HepG2 (cell line): Measurements from ENCODE around the gene RPS6KA2. TPM values are rescaled to one million over a fixed set of nuclear protein-coding genes. Genes with fewer than 3 reads are reported as not detected.

Source experiments
- ATAC-seq: fragments of 200-7000 bp; cut with Tn5 transposase; 3 replicates; pipeline ENCODE4 v1.9.1; 2020; ENCODE audit warnings: mild to moderate bottlenecking, moderate library complexity
- BruUV-seq: library from RNA; stranded (reverse); fragments of 400-500 nt; replicated peaks from 2 replicates; lab custom pipeline; 2021; lab: Mats Ljungman, UMichigan
- CTCF ChIA-PET: fragments of 300-600 bp; formaldehyde crosslinking; extraction: SDS; loops from one replicate; lab custom pipeline; 2021; ENCODE audit warnings: low total read pairs, inconsistent platforms, low intra/inter-chr PET ratio; lab: Yijun Ruan, JAX
- POLR2A ChIA-PET: fragments of 350-600 bp; sonication (Branson Sonifier 250); formaldehyde crosslinking; loops from one replicate; lab custom pipeline; 2020; ENCODE audit warnings: antibody characterized with exemption, inconsistent platforms; lab: Yijun Ruan, JAX
- DNase-seq: peaks from one replicate; pipeline ENCODE4 v3.0.0-alpha.2; 2015; ENCODE audit warnings: low spot score
- FAIRE-seq: peaks from 3 replicates; lab custom pipeline; 2011; peaks lifted over from hg19 to GRCh38; lab: Jason Lieb, UNC
- H2AFZ ChIP-seq: one replicate; pipeline ENCODE4 v1.6.1; 2011; ENCODE audit warnings: low read length, inconsistent platforms
- H3K27ac ChIP-seq: fragments of 300-600 bp; 3 replicates; pipeline ENCODE4 v1.8.0; 2011; ENCODE audit warnings: mixed run types, mild to moderate bottlenecking, mixed read lengths, low read length, inconsistent platforms; ENCODE audit not compliant: insufficient read depth; ENCODE audit errors: extremely low read length
- H3K27me3 ChIP-seq, 2 experiments: fragments of 200-600 bp in 1 of 2; 2 replicates in 1 of 2; 3 replicates in 1 of 2; pipeline versions ENCODE4 v1.6.0 to v1.8.0; 2011; ENCODE audit warnings: low read length in 2 of 2, mild to moderate bottlenecking in 2 of 2, moderate library complexity in 2 of 2, inconsistent platforms in 1 of 2; ENCODE audit not compliant: insufficient read depth in 2 of 2, control insufficient read depth in 1 of 2
- H3K36me3 ChIP-seq, 2 experiments: fragments of 200-600 bp in 1 of 2; replicated peaks in 1 of 2; 2 replicates in 1 of 2; 3 replicates in 1 of 2; pipeline versions ENCODE4 v1.5.1 to v1.8.0; 2011; ENCODE audit warnings: low read length in 2 of 2, inconsistent platforms in 1 of 2; ENCODE audit not compliant: insufficient read depth in 2 of 2, control insufficient read depth in 1 of 2
- H3K4me1 ChIP-seq: 2 replicates; pipeline ENCODE4 v1.5.1; 2012; ENCODE audit warnings: low read length, inconsistent platforms; ENCODE audit not compliant: insufficient read depth
- H3K4me2 ChIP-seq: 2 replicates; pipeline ENCODE4 v1.6.0; 2011; ENCODE audit warnings: low read depth, low read length, inconsistent platforms
- H3K4me3 ChIP-seq, 3 experiments: fragments of 200-600 bp in 1 of 3; sonication (generic), shearing (Covaris generic) in 1 of 3; replicated peaks in 1 of 3; 2 replicates each; pipeline ENCODE4 v1.5.1; 2011 to 2016; ENCODE audit warnings: low read length in 3 of 3, inconsistent platforms in 2 of 3, low read depth in 2 of 3, mild to moderate bottlenecking in 2 of 3, control low read depth in 1 of 3, mixed read lengths in 1 of 3; ENCODE audit not compliant: insufficient read depth in 1 of 3
- H3K79me2 ChIP-seq: one replicate; pipeline ENCODE4 v1.6.1; 2011; ENCODE audit warnings: low read length, inconsistent platforms; ENCODE audit not compliant: insufficient read depth
- H3K9ac ChIP-seq: 2 replicates; pipeline ENCODE4 v1.6.0; 2011; ENCODE audit warnings: mild to moderate bottlenecking, low read depth, low read length, inconsistent platforms; ENCODE audit not compliant: insufficient read depth
- H3K9me3 ChIP-seq: 2 replicates; pipeline ENCODE4 v1.5.1; 2012; ENCODE audit warnings: mild to moderate bottlenecking, low read length
- H4K20me1 ChIP-seq: 2 replicates; pipeline ENCODE4 v1.6.0; 2011; ENCODE audit warnings: inconsistent platforms, mild to moderate bottlenecking, low read length, moderate library complexity; ENCODE audit not compliant: insufficient read depth
- BCLAF1 ChIP-seq: fragments of 450-650 bp; IDR thresholded peaks from 2 replicates; pipeline ENCODE4 v1.6.1; 2017; ENCODE audit warnings: mild to moderate bottlenecking
- CHD2 ChIP-seq: IDR thresholded peaks from 2 replicates; pipeline ENCODE4 v1.6.1; 2011; ENCODE audit warnings: low read depth, low read length, improper control_type of control experiment
- DBP ChIP-seq: sonication (generic); formaldehyde crosslinking; IDR thresholded peaks from 2 replicates; pipeline ENCODE4 v1.4.0; 2020; ENCODE audit warnings: missing genetic modification reagents; ENCODE audit errors: not compliant biosample characterization
- MAFG ChIP-seq: sonication (generic); formaldehyde crosslinking; IDR thresholded peaks from 2 replicates; pipeline ENCODE4 v1.5.1; 2020; ENCODE audit warnings: mild to moderate bottlenecking, missing genetic modification reagents
- MIER2 ChIP-seq: IDR thresholded peaks from 2 replicates; pipeline ENCODE4 v1.6.1; 2016; ENCODE audit warnings: missing biosample characterization, missing genetic modification reagents
- SAFB2 ChIP-seq: sonication (generic); formaldehyde crosslinking; IDR thresholded peaks from 2 replicates; pipeline ENCODE4 v1.5.1; 2020; ENCODE audit warnings: missing genetic modification reagents, low read depth, mild to moderate bottlenecking, borderline replicate concordance
- TFDP2 ChIP-seq: sonication (generic); formaldehyde crosslinking; IDR thresholded peaks from 2 replicates; pipeline ENCODE4 v1.4.0; 2020; ENCODE audit warnings: missing genetic modification reagents
- ZKSCAN1 ChIP-seq: fragments of 150-350 bp; IDR thresholded peaks from 2 replicates; pipeline ENCODE4 v1.6.1; 2014; ENCODE audit warnings: low read length
- ZNF260 ChIP-seq: sonication (generic); formaldehyde crosslinking; IDR thresholded peaks from 2 replicates; pipeline ENCODE4 v1.4.0; 2020; ENCODE audit warnings: missing genetic modification reagents, low read depth, mild to moderate bottlenecking, borderline replicate concordance
- ZNF550 ChIP-seq: sonication (generic); formaldehyde crosslinking; IDR thresholded peaks from 2 replicates; pipeline ENCODE4 v1.4.0; 2020; ENCODE audit warnings: mild to moderate bottlenecking, missing genetic modification reagents, borderline replicate concordance
- ZNF598 ChIP-seq: sonication (generic); formaldehyde crosslinking; IDR thresholded peaks from 2 replicates; pipeline ENCODE4 v1.5.1; 2020; ENCODE audit warnings: mild to moderate bottlenecking, missing genetic modification reagents, borderline replicate concordance
- ZNF776 ChIP-seq: sonication (generic); formaldehyde crosslinking; IDR thresholded peaks from 2 replicates; pipeline ENCODE4 v1.4.0; 2020; ENCODE audit warnings: mild to moderate bottlenecking, missing genetic modification reagents
- WGBS: methylation state at CpG from one replicate; pipeline ENCODE4 v1.1.6; 2017; ENCODE audit warnings: low lambda C conversion rate; 5-methylcytosine and 5-hydroxymethylcytosine counted together
- in situ Hi-C: cut with HindIII; loops from 2 replicates; pipeline ENCODE4 v1.10.0; 2017; ENCODE audit warnings: low pct_unique_long_range_greater_than_20kb; ENCODE audit not compliant: extremely low pct_ligation_motif_present
- intact Hi-C: fragments of 100-400 bp; cut with micrococcal nuclease; formaldehyde crosslinking; loops from one replicate; pipeline ENCODE4 v1.10.0; 2022; ENCODE audit not compliant: unreplicated experiment
- polyA plus RNA-seq, 8 experiments: library from polyadenylated mRNA; depleted of rRNA in 3 of 8; stranded (reverse) in 7 of 8; unstranded in 1 of 8; fragments of >200 nt; fragmentation: Illumina TruSeq in 4 of 8; extraction: Trizol in 4 of 8; gene quantifications; 2 replicates each; pipeline versions ENCODE4 v1.2.1 to v1.2.3, GENCODE V29; 2011 to 2016; ENCODE audit warnings: low read depth in 4 of 8, missing spikeins in 1 of 8, mixed read lengths in 1 of 8; ENCODE audit not compliant: insufficient read depth in 1 of 8
- total RNA-seq, 5 experiments: library from RNA; depleted of rRNA; stranded (reverse); fragments of >200 nt; fragmentation: Illumina TruSeq; extraction: Trizol; gene quantifications; 2 replicates each; pipeline ENCODE4 v1.2.3, GENCODE V29; 2016; ENCODE audit warnings: low read depth in 1 of 5
- TF ChIP-seq, protein P1 (sequence below): sonication (generic); formaldehyde crosslinking; IDR thresholded peaks from 2 replicates; pipeline ENCODE4 v1.5.0; 2020; ENCODE audit warnings: mild to moderate bottlenecking, missing genetic modification reagents, borderline replicate concordance

RPS6KA2 gene
- total and polyA plus RNA-seq, 2 of the 13 experiments (the other 11 are each of a cell fraction or from before 2014, with no cell fraction given) = 0.22 to 0.38 TPM

- Histone ChIP-seq H3K9me3 (no peaks in the 10 kb centered on the region), H3K27ac (no peak overlapping the region), H4K20me1 (no peaks in the 10 kb centered on the region), H3K27me3 (peaks cover 16 to 80% of the 10 kb centered on the region in 2 experiments), H3K9ac (no peak overlapping the region), H3K79me2 (no peaks in the 10 kb centered on the region), H3K4me3 (no peak overlapping the region), H3K4me2 (no peak overlapping the region), H3K36me3 (no peaks in the 10 kb centered on the region), H2AFZ (no peak overlapping the region), H3K4me1 (peaks cover 7% of the 10 kb centered on the region)
- ChIA-PET POLR2A (no interaction called here), CTCF (no interaction called here)
- TF ChIP-seq MIER2 (CRISPR knock-in tag) (no peak), TFDP2 (CRISPR knock-in tag) (no peak), MAFG (CRISPR knock-in tag) (no peak), ZNF550 (CRISPR knock-in tag) (no peak), ZNF776 (CRISPR knock-in tag) (no peak), ZNF598 (CRISPR knock-in tag) (no peak), SAFB2 (CRISPR knock-in tag) (no peak), CHD2 (no peak), BCLAF1 (no peak), ZKSCAN1 (no peak), DBP (CRISPR knock-in tag) (no peak), ZNF260 (CRISPR knock-in tag) (no peak)
- TF ChIP-seq, protein P1, sequence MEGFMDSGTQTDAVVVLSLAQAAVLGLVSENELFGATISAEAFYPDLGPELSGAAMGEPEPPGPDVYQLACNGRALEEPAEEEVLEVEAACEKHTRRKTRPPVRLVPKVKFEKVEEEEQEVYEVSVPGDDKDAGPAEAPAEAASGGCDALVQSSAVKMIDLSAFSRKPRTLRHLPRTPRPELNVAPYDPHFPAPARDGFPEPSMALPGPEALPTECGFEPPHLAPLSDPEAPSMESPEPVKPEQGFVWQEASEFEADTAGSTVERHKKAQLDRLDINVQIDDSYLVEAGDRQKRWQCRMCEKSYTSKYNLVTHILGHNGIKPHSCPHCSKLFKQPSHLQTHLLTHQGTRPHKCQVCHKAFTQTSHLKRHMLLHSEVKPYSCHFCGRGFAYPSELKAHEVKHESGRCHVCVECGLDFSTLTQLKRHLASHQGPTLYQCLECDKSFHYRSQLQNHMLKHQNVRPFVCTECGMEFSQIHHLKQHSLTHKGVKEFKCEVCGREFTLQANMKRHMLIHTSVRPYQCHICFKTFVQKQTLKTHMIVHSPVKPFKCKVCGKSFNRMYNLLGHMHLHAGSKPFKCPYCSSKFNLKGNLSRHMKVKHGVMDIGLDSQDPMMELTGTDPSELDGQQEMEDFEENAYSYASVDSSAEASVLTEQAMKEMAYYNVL (CRISPR knock-in tag) = no peak
- ATAC-seq (no peak), FAIRE-seq (no peak), DNase-seq (no peak)
- WGBS = 44% methylated on average over 17 of the region's 21 CpGs
- no TSS peak for BruUV-seq
- in situ Hi-C loops = no loop called here
- intact Hi-C loops = no loop called here
These were observed 149.2 kb downstream of the RPS6KA2 start for GRCh38 chr6:166477647-166478365.
